ENCODE results near the gene SQOR. TPM values are rescaled to one million over a fixed set of nuclear protein-coding genes. Genes with fewer than 3 reads are reported as not detected.

SQOR gene
- total and polyA plus RNA-seq, 2 of the 4 experiments (the other 2 are of a cell fraction) = 22.1 to 40.3 TPM

- dilution Hi-C loops (cut with HindIII; ENCODE audit: low sequenced_read_pairs, unreplicated experiment) = no loop called here
- H3K27ac ChIP-seq (ENCODE audit: insufficient read depth, low read length) = no peak overlapping the region
- POLR2A ChIA-PET (ENCODE audit: unreplicated experiment) = no interaction called here
- H3K9me3 ChIP-seq (ENCODE audit: control insufficient read depth, insufficient read depth, low read length) = no peaks in the 10 kb centered on the region
- H4K8ac ChIP-seq (ENCODE audit: low read depth in 2 of 2, low read length in 2 of 2) = no peak overlapping the region
- no peak overlapping the region for H2BK20ac ChIP-seq (ENCODE audit: low read depth, low read length)
- H3K9me1 ChIP-seq (ENCODE audit: insufficient read depth, low read length) = no peaks in the 10 kb centered on the region; the same call in 1 of the 2 replicates
- CTCF ChIA-PET = no interaction called here
- peaks cover 19% of the 10 kb centered on the region for H3K36me3 ChIP-seq (ENCODE audit: control insufficient read depth, insufficient read depth, low read length)
- H3K79me1 ChIP-seq (ENCODE audit: low read depth in 1 of 2, low read length in 2 of 2) = no peaks in the 10 kb centered on the region
- in situ Hi-C loops (cut with MboI; ENCODE audit: low sequenced_read_pairs) = no loop called here
- H2AK5ac ChIP-seq (ENCODE audit: low read depth, low read length) = no peak overlapping the region
- H3K4ac ChIP-seq (ENCODE audit: low read depth, low read length) = no peak overlapping the region
- no peak overlapping the region for H3K18ac ChIP-seq (ENCODE audit: low read depth, low read length)
- TF ChIP-seq MAFK (IDR thresholded peaks at IDR 0.05; ENCODE audit: low read depth, low read length) = no peak
- no peak for TF ChIP-seq RFX5 (IDR thresholded peaks at IDR 0.05; ENCODE audit: low read depth, low read length)
- TF ChIP-seq ELK1 (IDR thresholded peaks at IDR 0.05; ENCODE audit: borderline replicate concordance, low read depth, low read length) = no peak
- TF ChIP-seq MAZ (IDR thresholded peaks at IDR 0.05; ENCODE audit: borderline replicate concordance, low read depth, low read length) = no peak
- no peak for TF ChIP-seq POLR2A (IDR thresholded peaks at IDR 0.05; ENCODE audit: low read depth, low read length)
- TF ChIP-seq MXI1 (IDR thresholded peaks at IDR 0.05; ENCODE audit: borderline replicate concordance, low read depth, low read length) = no peak
- no peak for TF ChIP-seq SMC3 (IDR thresholded peaks at IDR 0.05; ENCODE audit: low read depth, low read length)
- no peak for TF ChIP-seq FOS (IDR thresholded peaks at IDR 0.05; ENCODE audit: low read depth, low read length)
- TF ChIP-seq NFE2L2 (IDR thresholded peaks at IDR 0.05; ENCODE audit: low read depth, low read length) = no peak
- TF ChIP-seq CTCF (conservative IDR thresholded peaks at IDR 0.05; ENCODE audit: low read depth, low read length) = no peak
- TF ChIP-seq CHD1 (IDR thresholded peaks at IDR 0.05; ENCODE audit: low read depth, low read length) = no peak
- H2BK120ac ChIP-seq (ENCODE audit: low read depth, low read length) = no peak overlapping the region
- no peak overlapping the region for H3K56ac ChIP-seq (ENCODE audit: extremely low read depth, insufficient read depth, low read length)
- H3K4me2 ChIP-seq (ENCODE audit: low read depth, low read length) = no peak overlapping the region
- H3K4me1 ChIP-seq (ENCODE audit: control insufficient read depth, insufficient read depth, low read length) = peaks cover 4% of the 10 kb centered on the region
- H2AK9ac ChIP-seq (replicated peaks; ENCODE audit: low read depth, low read length, poor library complexity) = no peak overlapping the region
- no peaks in the 10 kb centered on the region for H4K20me1 ChIP-seq (ENCODE audit: insufficient read depth, low read length)
- no peak overlapping the region for H2AFZ ChIP-seq (replicated peaks; ENCODE audit: low read length, poor library complexity)
- DNase-seq (no peak), ATAC-seq (ENCODE audit: low read depth) (no peak)
- no peak overlapping the region for H4K91ac ChIP-seq (ENCODE audit: insufficient read depth, low read depth, low read length)
- no peak overlapping the region for H3K9ac ChIP-seq (ENCODE audit: low read depth, low read length)
- BruUV-seq (replicated peaks) = no TSS peak
- H3K4me3 ChIP-seq (ENCODE audit: insufficient read depth, low read depth, low read length) = no peak overlapping the region
- no peak overlapping the region for H4K5ac ChIP-seq (ENCODE audit: low read depth, low read length)
- intact Hi-C loops (cut with micrococcal nuclease) = no loop called here
- no peak overlapping the region for H2BK5ac ChIP-seq (ENCODE audit: low read depth, low read length, poor library complexity, severe bottlenecking)
- H2BK15ac ChIP-seq (ENCODE audit: low read depth, low read length) = no peak overlapping the region
- H3K14ac ChIP-seq (replicated peaks; ENCODE audit: low read depth, low read length) = no peak overlapping the region
- no peak overlapping the region for H3K23ac ChIP-seq (ENCODE audit: low read depth, low read length)
- no peaks in the 10 kb centered on the region for H3K27me3 ChIP-seq (ENCODE audit: control insufficient read depth, insufficient read depth, low read length)
- WGBS, 2 experiments (ENCODE audit: extremely low coverage in 2 of 2, insufficient read length in 1 of 2) = 84% methylated on average over 6 of the region's 7 CpGs; no CpG with 5 or more reads in 1 of the 2 experiments
Measured at GRCh38 chr15:45677797-45678196, 43.0 kb downstream of the SQOR start.

Data from IMR-90 (cell line).